ENCODE data around the gene VSTM1. TPM values are rescaled to one million over a fixed set of nuclear protein-coding genes. Genes with fewer than 3 reads are reported as not detected.
A peak's percentile ranks its signal among the peaks of the same experiment; 100 is the strongest.
"Not testable (repeated sequence)": the region's sequence is repeated elsewhere in the genome, so short reads cannot be mapped to it uniquely, and the experiment has no call there.

The VSTM1 gene
- total RNA-seq, 1 experiment from 2014 or later, result not detected

DNA sequence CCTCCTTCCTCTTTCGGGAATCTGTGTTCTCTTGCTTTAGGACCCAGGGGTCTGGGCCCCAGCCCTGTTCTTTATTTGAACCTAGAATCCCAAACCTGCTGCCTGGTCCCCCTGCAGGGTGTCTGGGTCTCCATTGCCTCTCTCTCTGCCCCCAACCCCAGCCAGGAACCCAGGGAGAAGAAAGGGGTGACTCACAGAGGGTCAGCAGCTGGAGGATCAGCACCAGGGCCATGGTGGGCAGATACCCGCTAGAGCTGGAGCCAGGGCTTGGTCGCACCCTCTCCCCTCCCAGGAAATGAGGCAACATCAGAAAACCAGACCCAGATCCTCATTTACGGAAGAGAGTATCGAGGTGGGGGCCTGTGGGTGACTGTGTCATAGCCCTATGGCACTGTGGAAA, 36.9 kb upstream of the VSTM1 start, which contains the start of gene OSCAR:
OSCAR (minus strand) TSS at position 243 of the 400 bp plus-strand sequence; CDS start at position 232, 11 bp downstream.
- no peak for DNase-seq

DNA sequence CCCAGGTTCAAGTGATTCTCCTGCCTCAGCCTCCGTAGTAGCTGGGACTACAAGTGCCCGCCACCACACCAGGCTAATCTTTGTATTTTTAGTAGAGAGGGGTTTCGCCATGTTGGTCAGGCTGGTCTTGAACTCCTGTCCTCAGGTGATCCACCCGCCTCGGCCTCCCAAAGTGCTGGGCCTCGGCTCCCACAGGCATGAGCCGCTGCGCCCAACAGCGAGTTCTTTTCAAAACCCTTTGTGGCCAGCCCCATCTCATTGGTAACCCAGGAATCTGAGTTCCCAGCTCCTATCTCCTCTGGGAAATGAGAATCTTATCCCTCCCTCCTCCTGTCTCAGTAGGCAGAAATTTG, 36.2 kb upstream of the VSTM1 start:
- H2BK20ac ChIP-seq (ENCODE audit: low read depth, low read length, poor library complexity, severe bottlenecking); H3K56ac ChIP-seq (ENCODE audit: insufficient read length, low read depth, low read length); H3K23me2 ChIP-seq (ENCODE audit: insufficient read length, low read depth, low read length, poor library complexity, severe bottlenecking); H2BK15ac ChIP-seq (ENCODE audit: low read depth, low read length); H3K9me3 ChIP-seq (ENCODE audit: control insufficient read depth, low read depth, low read length); H3K4me3 Mint-ChIP-seq; H3T11ph ChIP-seq (ENCODE audit: low read length); H4K20me1 ChIP-seq (ENCODE audit: control insufficient read depth, insufficient read depth, insufficient read length); H4K5ac ChIP-seq (ENCODE audit: insufficient read length, low read depth, low read length); H3K36me3 Mint-ChIP-seq (ENCODE audit: insufficient read depth in 1 of 3, low read depth in 3 of 3); H3K4me1 ChIP-seq (ENCODE audit: insufficient read depth, low read length); H4K8ac ChIP-seq (replicated peaks; ENCODE audit: insufficient read length, low read depth, low read length); H3K18ac ChIP-seq (ENCODE audit: insufficient read length, low read depth, low read length); H2BK120ac ChIP-seq (ENCODE audit: low read depth, low read length, poor library complexity, severe bottlenecking); H3K79me1 ChIP-seq (ENCODE audit: insufficient read depth, low read depth, low read length, poor library complexity, severe bottlenecking); H4K91ac ChIP-seq (ENCODE audit: insufficient read length, low read depth, low read length); H3K27ac ChIP-seq (ENCODE audit: insufficient read length, low read depth, low read length); H3K23ac ChIP-seq (ENCODE audit: insufficient read length, low read depth, low read length); H3K27me3 ChIP-seq (ENCODE audit: insufficient read depth, low read length); H3K9me3 Mint-ChIP-seq; H3K79me2 ChIP-seq (ENCODE audit: insufficient read depth, low read length); H3K14ac ChIP-seq (ENCODE audit: insufficient read depth, low read length); H3K9ac ChIP-seq (ENCODE audit: extremely low read depth, insufficient read length, low read length); H2BK5ac ChIP-seq (ENCODE audit: insufficient read length, low read length); H3K4ac ChIP-seq (ENCODE audit: low read depth, low read length); DNase-seq; H3K4me2 ChIP-seq (ENCODE audit: insufficient read depth, insufficient read length, low read length); H2AK5ac ChIP-seq (ENCODE audit: insufficient read length, low read length); H2AFZ ChIP-seq (ENCODE audit: low read length); H2BK12ac ChIP-seq (ENCODE audit: insufficient read length, low read depth, low read length): not testable (repeated sequence)
- peak overlapping the region; percentile 61 to 80 (median 79); a peak in 3 of 7 replicates for H3K27ac Mint-ChIP-seq
- peaks cover 19% of the 10 kb centered on the region for H3K27me3 Mint-ChIP-seq (ENCODE audit: low read depth)
- H3K4me1 Mint-ChIP-seq, result peaks cover 11 to 23% of the 10 kb centered on the region in 2 experiments
- WGBS (ENCODE audit: extremely low coverage, insufficient read length, low lambda C conversion rate), result no CpG with 5 or more reads among the region's 9 CpGs

More for the DNA sequence above, 36.9 kb upstream of the VSTM1 start, which contains the start of gene OSCAR:
- H3K79me2 ChIP-seq (ENCODE audit: insufficient read depth, low read length), result peaks cover 1% of the 10 kb centered on the region; the same call in 1 of the 2 replicates
- no peak within 1 kb of the TSS for H2BK15ac ChIP-seq (ENCODE audit: low read depth, low read length)
- H2BK120ac ChIP-seq (ENCODE audit: low read depth, low read length, poor library complexity, severe bottlenecking), result no peak within 1 kb of the TSS
- H3K9ac ChIP-seq (ENCODE audit: extremely low read depth, insufficient read length, low read length), result no peak within 1 kb of the TSS
- H2AFZ ChIP-seq (ENCODE audit: low read length), result no peak within 1 kb of the TSS
- TF ChIP-seq, protein P1, sequence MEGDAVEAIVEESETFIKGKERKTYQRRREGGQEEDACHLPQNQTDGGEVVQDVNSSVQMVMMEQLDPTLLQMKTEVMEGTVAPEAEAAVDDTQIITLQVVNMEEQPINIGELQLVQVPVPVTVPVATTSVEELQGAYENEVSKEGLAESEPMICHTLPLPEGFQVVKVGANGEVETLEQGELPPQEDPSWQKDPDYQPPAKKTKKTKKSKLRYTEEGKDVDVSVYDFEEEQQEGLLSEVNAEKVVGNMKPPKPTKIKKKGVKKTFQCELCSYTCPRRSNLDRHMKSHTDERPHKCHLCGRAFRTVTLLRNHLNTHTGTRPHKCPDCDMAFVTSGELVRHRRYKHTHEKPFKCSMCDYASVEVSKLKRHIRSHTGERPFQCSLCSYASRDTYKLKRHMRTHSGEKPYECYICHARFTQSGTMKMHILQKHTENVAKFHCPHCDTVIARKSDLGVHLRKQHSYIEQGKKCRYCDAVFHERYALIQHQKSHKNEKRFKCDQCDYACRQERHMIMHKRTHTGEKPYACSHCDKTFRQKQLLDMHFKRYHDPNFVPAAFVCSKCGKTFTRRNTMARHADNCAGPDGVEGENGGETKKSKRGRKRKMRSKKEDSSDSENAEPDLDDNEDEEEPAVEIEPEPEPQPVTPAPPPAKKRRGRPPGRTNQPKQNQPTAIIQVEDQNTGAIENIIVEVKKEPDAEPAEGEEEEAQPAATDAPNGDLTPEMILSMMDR (conservative IDR thresholded peaks at IDR 0.05), result no peak
- Mint-ChIP-seq H3K27me3 (ENCODE audit: low read depth) (peaks cover 12% of the 10 kb centered on the region), H3K27ac (peak within 1 kb of the TSS; percentile 61 to 80 (median 79); a peak in 4 of 7 replicates), H3K4me1 (peaks cover 11 to 21% of the 10 kb centered on the region in 2 experiments), H3K9me3 (no peaks in the 10 kb centered on the region; a peak in 1 of 5 replicates), H3K36me3 (ENCODE audit: insufficient read depth in 1 of 3, low read depth in 3 of 3) (peaks cover 3 to 12% (median 8%) of the 10 kb centered on the region in 3 experiments), H3K4me3 (peak within 1 kb of the TSS in 1 of 2 experiments; percentile 53; a peak in 2 of 5 replicates)
- H2AK5ac ChIP-seq (ENCODE audit: insufficient read length, low read length), result no peak within 1 kb of the TSS
- no peak within 1 kb of the TSS for H2BK20ac ChIP-seq (ENCODE audit: low read depth, low read length, poor library complexity, severe bottlenecking)
- H4K20me1 ChIP-seq (ENCODE audit: control insufficient read depth, insufficient read depth, insufficient read length), result no peaks in the 10 kb centered on the region
- H4K5ac ChIP-seq (ENCODE audit: insufficient read length, low read depth, low read length), result no peak within 1 kb of the TSS
- H3K23ac ChIP-seq (ENCODE audit: insufficient read length, low read depth, low read length), result no peak within 1 kb of the TSS
- no CpG with 5 or more reads among the region's 5 CpGs for WGBS (ENCODE audit: extremely low coverage, insufficient read length, low lambda C conversion rate)
- no peak within 1 kb of the TSS for H4K91ac ChIP-seq (ENCODE audit: insufficient read length, low read depth, low read length)
- H3K4me2 ChIP-seq (ENCODE audit: insufficient read depth, insufficient read length, low read length), result no peak within 1 kb of the TSS
- peaks cover 4% of the 10 kb centered on the region for H3K79me1 ChIP-seq (ENCODE audit: insufficient read depth, low read depth, low read length, poor library complexity, severe bottlenecking)
- H3K56ac ChIP-seq (ENCODE audit: insufficient read length, low read depth, low read length), result no peak within 1 kb of the TSS
- no peak within 1 kb of the TSS for H3K14ac ChIP-seq (ENCODE audit: insufficient read depth, low read length)
- H2BK12ac ChIP-seq (ENCODE audit: insufficient read length, low read depth, low read length), result no peak within 1 kb of the TSS
- no peak within 1 kb of the TSS for H3T11ph ChIP-seq (ENCODE audit: low read length)
- no peak within 1 kb of the TSS for H4K8ac ChIP-seq (replicated peaks; ENCODE audit: insufficient read length, low read depth, low read length)
- H3K23me2 ChIP-seq (ENCODE audit: insufficient read length, low read depth, low read length, poor library complexity, severe bottlenecking), result peaks cover 9% of the 10 kb centered on the region
- H3K4me1 ChIP-seq (ENCODE audit: insufficient read depth, low read length), result no peaks in the 10 kb centered on the region
- no peak within 1 kb of the TSS for H3K18ac ChIP-seq (ENCODE audit: insufficient read length, low read depth, low read length)
- H3K27me3 ChIP-seq (ENCODE audit: insufficient read depth, low read length), result no peaks in the 10 kb centered on the region; the same call in 1 of the 2 replicates
- H3K27ac ChIP-seq (ENCODE audit: insufficient read length, low read depth, low read length), result no peak within 1 kb of the TSS
- H3K4ac ChIP-seq (ENCODE audit: low read depth, low read length), result no peak within 1 kb of the TSS
- no peaks in the 10 kb centered on the region for H3K9me3 ChIP-seq (ENCODE audit: control insufficient read depth, low read depth, low read length)
- no peak within 1 kb of the TSS for H2BK5ac ChIP-seq (ENCODE audit: insufficient read length, low read length)
